ENCODE data around the gene AARS2. TPM values are rescaled to one million over a fixed set of nuclear protein-coding genes. Genes with fewer than 3 reads are reported as not detected.

The AARS2 gene
- total RNA-seq, result 12.0 TPM
- long read RNA-seq, transcript AARS2-201 (22 exons, 3,854 nt), result major isoform, 8 of 25 reads
- long read RNA-seq, partial matches to known transcripts, result 11 of 25 reads
- long read RNA-seq, other reads (novel, unspliced or antisense), result 6 of 25 reads

- no peaks in the 10 kb centered on the region for H3K27me3 ChIP-seq (ENCODE audit: low read depth)
- peak within 1 kb of the TSS; percentile 88 for H3K4me3 ChIP-seq
- TF ChIP-seq, protein P1, sequence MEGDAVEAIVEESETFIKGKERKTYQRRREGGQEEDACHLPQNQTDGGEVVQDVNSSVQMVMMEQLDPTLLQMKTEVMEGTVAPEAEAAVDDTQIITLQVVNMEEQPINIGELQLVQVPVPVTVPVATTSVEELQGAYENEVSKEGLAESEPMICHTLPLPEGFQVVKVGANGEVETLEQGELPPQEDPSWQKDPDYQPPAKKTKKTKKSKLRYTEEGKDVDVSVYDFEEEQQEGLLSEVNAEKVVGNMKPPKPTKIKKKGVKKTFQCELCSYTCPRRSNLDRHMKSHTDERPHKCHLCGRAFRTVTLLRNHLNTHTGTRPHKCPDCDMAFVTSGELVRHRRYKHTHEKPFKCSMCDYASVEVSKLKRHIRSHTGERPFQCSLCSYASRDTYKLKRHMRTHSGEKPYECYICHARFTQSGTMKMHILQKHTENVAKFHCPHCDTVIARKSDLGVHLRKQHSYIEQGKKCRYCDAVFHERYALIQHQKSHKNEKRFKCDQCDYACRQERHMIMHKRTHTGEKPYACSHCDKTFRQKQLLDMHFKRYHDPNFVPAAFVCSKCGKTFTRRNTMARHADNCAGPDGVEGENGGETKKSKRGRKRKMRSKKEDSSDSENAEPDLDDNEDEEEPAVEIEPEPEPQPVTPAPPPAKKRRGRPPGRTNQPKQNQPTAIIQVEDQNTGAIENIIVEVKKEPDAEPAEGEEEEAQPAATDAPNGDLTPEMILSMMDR (IDR thresholded peaks at IDR 0.05), result peak; percentile 99
- intact Hi-C loops (cut with DNase I), result no loop called here
- no peaks in the 10 kb centered on the region for H3K9me3 ChIP-seq
- H3K27ac ChIP-seq, result peak within 1 kb of the TSS; percentile 79
- ATAC-seq (peak; percentile 97), DNase-seq (peak; percentile 90)
- H3K4me1 ChIP-seq, result peaks cover 11% of the 10 kb centered on the region
- H3K36me3 ChIP-seq, result peaks cover 33% of the 10 kb centered on the region
Observed at GRCh38 chr6:44312901-44313788, at the start of gene AARS2. Gene AARS2 (minus strand): TSS chr6:44313347. CDS start chr6:44313323, 24 bp downstream.

- H3K36me3 ChIP-seq, result no peaks in the 10 kb centered on the region
- no peak overlapping the region for H3K4me3 ChIP-seq
- TF ChIP-seq, protein P1 (IDR thresholded peaks at IDR 0.05), result no peak
- no peak overlapping the region for H3K27ac ChIP-seq
- H3K9me3 ChIP-seq, result no peaks in the 10 kb centered on the region
- no peaks in the 10 kb centered on the region for H3K27me3 ChIP-seq (ENCODE audit: low read depth)
- intact Hi-C loops (cut with DNase I), result no loop called here
- no peak for ATAC-seq
- DNase-seq, result no peak
- no peaks in the 10 kb centered on the region for H3K4me1 ChIP-seq
Observed at GRCh38 chr6:44361947-44362346, 48.8 kb upstream of the AARS2 start.

- intact Hi-C loops (cut with DNase I), result no loop called here
- no peak overlapping the region for H3K4me3 ChIP-seq
Observed at GRCh38 chr6:44359973-44360372, 46.8 kb upstream of the AARS2 start.

GRCh38 chr6:44356487-44356886 is 43.3 kb upstream of the AARS2 start:
- H3K4me1 ChIP-seq, result no peaks in the 10 kb centered on the region
- no peaks in the 10 kb centered on the region for H3K9me3 ChIP-seq
- intact Hi-C loops (cut with DNase I), result no loop called here
- no peaks in the 10 kb centered on the region for H3K36me3 ChIP-seq
- ATAC-seq, result peak in 1 of 2 donors; percentile 37
- H3K4me3 ChIP-seq, result no peak overlapping the region
- TF ChIP-seq, protein P1 (IDR thresholded peaks at IDR 0.05), result no peak
- H3K27ac ChIP-seq, result no peak overlapping the region
- H3K27me3 ChIP-seq (ENCODE audit: low read depth), result no peaks in the 10 kb centered on the region
- no peak for DNase-seq

More at GRCh38 chr6:44359973-44360372, 46.8 kb upstream of the AARS2 start:
- TF ChIP-seq, protein P1 (IDR thresholded peaks at IDR 0.05), result no peak
- Histone ChIP-seq H3K9me3 (no peaks in the 10 kb centered on the region), H3K36me3 (no peaks in the 10 kb centered on the region), H3K4me1 (no peaks in the 10 kb centered on the region), H3K27me3 (ENCODE audit: low read depth) (no peaks in the 10 kb centered on the region), H3K27ac (no peak overlapping the region)
- no peak for DNase-seq
- ATAC-seq, result no peak

GRCh38 chr6:44355640-44356039 is 42.5 kb upstream of the AARS2 start:
- no peak for DNase-seq
- Histone ChIP-seq H3K27me3 (ENCODE audit: low read depth) (no peaks in the 10 kb centered on the region), H3K27ac (no peak overlapping the region), H3K36me3 (no peaks in the 10 kb centered on the region), H3K4me3 (no peak overlapping the region), H3K9me3 (no peaks in the 10 kb centered on the region), H3K4me1 (no peaks in the 10 kb centered on the region)
- TF ChIP-seq, protein P1 (IDR thresholded peaks at IDR 0.05), result no peak
- no peak for ATAC-seq
- intact Hi-C loops (cut with DNase I), result no loop called here

All from lower lobe of right lung (tissue), 2 donors.